Astrocyte (in vitro differentiated cells and primary cell): Measurements from ENCODE around the gene PACRG. TPM values are rescaled to one million over a fixed set of nuclear protein-coding genes. Genes with fewer than 3 reads are reported as not detected.

Experiments
- DNase-seq: peaks from one replicate; pipeline ENCODE4 v3.0.0-alpha.2; 2010; ENCODE audit warnings: low read depth
- FAIRE-seq: peaks from 2 replicates; lab custom pipeline; 2011; peaks lifted over from hg19 to GRCh38; lab: Jason Lieb, UNC
- H2AFZ ChIP-seq: 2 replicates; pipeline ENCODE4 v1.6.0; 2012; ENCODE audit warnings: low read depth, low read length, inconsistent platforms
- H3K27ac ChIP-seq: 2 replicates; pipeline ENCODE4 v1.5.1; 2011; ENCODE audit warnings: low read depth, low read length, inconsistent platforms
- H3K27me3 ChIP-seq: 2 replicates; pipeline ENCODE4 v1.6.0; 2011; ENCODE audit warnings: low read length, inconsistent platforms; ENCODE audit not compliant: insufficient read depth
- H3K36me3 ChIP-seq: 2 replicates; pipeline ENCODE4 v1.5.1; 2011; ENCODE audit warnings: low read length, inconsistent platforms; ENCODE audit not compliant: insufficient read depth
- H3K4me1 ChIP-seq: 2 replicates; pipeline ENCODE4 v1.5.1; 2011; ENCODE audit warnings: low read length, inconsistent platforms; ENCODE audit not compliant: insufficient read depth
- H3K4me2 ChIP-seq: 2 replicates; pipeline ENCODE4 v1.6.0; 2012; ENCODE audit warnings: low read length, inconsistent platforms
- H3K4me3 ChIP-seq: 2 replicates; pipeline ENCODE4 v1.5.1; 2011; ENCODE audit warnings: low read depth, mild to moderate bottlenecking, low read length, inconsistent platforms; ENCODE audit not compliant: insufficient read depth
- H3K79me2 ChIP-seq: 2 replicates; pipeline ENCODE4 v1.6.0; 2012; ENCODE audit warnings: mild to moderate bottlenecking, low read length, inconsistent platforms; ENCODE audit not compliant: insufficient read depth
- H3K9ac ChIP-seq: 2 replicates; pipeline ENCODE4 v1.6.0; 2012; ENCODE audit warnings: mild to moderate bottlenecking, low read length, inconsistent platforms
- H3K9me3 ChIP-seq: 2 replicates; pipeline ENCODE4 v1.5.1; 2012; ENCODE audit warnings: low read depth, mild to moderate bottlenecking, low read length, inconsistent platforms; ENCODE audit not compliant: insufficient read depth
- H4K20me1 ChIP-seq: 2 replicates; pipeline ENCODE4 v1.6.0; 2012; ENCODE audit warnings: low read length, inconsistent platforms; ENCODE audit not compliant: insufficient read depth
- H3K27ac Mint-ChIP-seq: one replicate; pipeline ENCODE4 v1.8.0; 2021; ENCODE audit warnings: mild to moderate bottlenecking, mixed read lengths; ENCODE audit not compliant: unreplicated experiment
- H3K27me3 Mint-ChIP-seq: one replicate; pipeline ENCODE4 v1.8.0; 2021; ENCODE audit warnings: low read depth, mixed read lengths; ENCODE audit not compliant: unreplicated experiment
- H3K36me3 Mint-ChIP-seq: one replicate; pipeline ENCODE4 v1.8.0; 2021; ENCODE audit warnings: low read depth, mixed read lengths; ENCODE audit not compliant: unreplicated experiment
- H3K4me1 Mint-ChIP-seq: one replicate; pipeline ENCODE4 v1.8.0; 2021; ENCODE audit warnings: low read depth, mixed read lengths; ENCODE audit not compliant: unreplicated experiment
- H3K4me3 Mint-ChIP-seq: one replicate; pipeline ENCODE4 v1.8.0; 2021; ENCODE audit warnings: mild to moderate bottlenecking, moderate library complexity, mixed read lengths; ENCODE audit not compliant: unreplicated experiment
- H3K9me3 Mint-ChIP-seq: one replicate; pipeline ENCODE4 v1.8.0; 2021; ENCODE audit warnings: mild to moderate bottlenecking, mixed read lengths; ENCODE audit not compliant: unreplicated experiment
- CTCF ChIP-seq: IDR thresholded peaks from 2 replicates; pipeline ENCODE4 v1.5.1; 2011; ENCODE audit warnings: low read depth, mild to moderate bottlenecking, inconsistent platforms, low read length, moderate library complexity; ENCODE audit not compliant: insufficient read depth
- EZH2 ChIP-seq: IDR thresholded peaks from 2 replicates; pipeline ENCODE4 v1.6.1; 2012; ENCODE audit warnings: mild to moderate bottlenecking, low read length, inconsistent platforms; ENCODE audit not compliant: insufficient read depth
- total RNA-seq: library from RNA; stranded (reverse); gene quantifications from 2 replicates; pipeline ENCODE4 v1.2.1, GENCODE V29; 2021

Gene PACRG
- total RNA-seq, 1 donor from 2014 or later, result not detected

- Mint-ChIP-seq H3K36me3 (peaks cover 1% of the 10 kb centered on the region), H3K4me1 (peaks cover 12% of the 10 kb centered on the region)
These were observed 592.6 kb downstream of the PACRG start for GRCh38 chr6:163320402-163320801.

GRCh38 chr6:163320804-163321203, 593.0 kb downstream of the PACRG start:
- Histone ChIP-seq H3K4me2 (no peak overlapping the region), H3K4me1 (peaks cover 9% of the 10 kb centered on the region), H3K79me2 (no peaks in the 10 kb centered on the region), H4K20me1 (no peaks in the 10 kb centered on the region), H3K27ac (no peak overlapping the region), H3K27me3 (no peaks in the 10 kb centered on the region), H2AFZ (no peak overlapping the region), H3K4me3 (no peak overlapping the region), H3K36me3 (no peaks in the 10 kb centered on the region), H3K9me3 (no peaks in the 10 kb centered on the region), H3K9ac (no peak overlapping the region)
- Mint-ChIP-seq H3K4me1 (peaks cover 12% of the 10 kb centered on the region), H3K4me3 (no peak overlapping the region), H3K36me3 (peaks cover 1% of the 10 kb centered on the region), H3K27ac (no peak overlapping the region), H3K9me3 (peaks cover 6% of the 10 kb centered on the region), H3K27me3 (peaks cover 25% of the 10 kb centered on the region)
- no peak for DNase-seq
- TF ChIP-seq EZH2, result no peak
- no peak for TF ChIP-seq CTCF
- FAIRE-seq, result no peak

More at GRCh38 chr6:163320402-163320801, 592.6 kb downstream of the PACRG start:
- Histone ChIP-seq H3K36me3 (no peaks in the 10 kb centered on the region), H2AFZ (no peak overlapping the region), H3K4me1 (peaks cover 8% of the 10 kb centered on the region), H3K79me2 (no peaks in the 10 kb centered on the region), H3K9ac (no peak overlapping the region), H3K9me3 (no peaks in the 10 kb centered on the region), H3K4me2 (no peak overlapping the region), H3K27ac (no peak overlapping the region), H3K27me3 (no peaks in the 10 kb centered on the region), H3K4me3 (no peak overlapping the region), H4K20me1 (no peaks in the 10 kb centered on the region)
- FAIRE-seq, result no peak
- no peak overlapping the region for H3K27ac Mint-ChIP-seq
- H3K4me3 Mint-ChIP-seq, result no peak overlapping the region
- peaks cover 6% of the 10 kb centered on the region for H3K9me3 Mint-ChIP-seq
- DNase-seq, result no peak
- peaks cover 25% of the 10 kb centered on the region for H3K27me3 Mint-ChIP-seq
- TF ChIP-seq EZH2, result no peak
- no peak for TF ChIP-seq CTCF

GRCh38 chr6:163321717-163322116, 593.9 kb downstream of the PACRG start:
- H3K27me3 Mint-ChIP-seq, result peaks cover 25% of the 10 kb centered on the region
- H3K4me1 Mint-ChIP-seq, result peaks cover 12% of the 10 kb centered on the region
- no peak overlapping the region for H3K4me3 Mint-ChIP-seq
- no peak overlapping the region for H3K4me2 ChIP-seq
- H3K4me1 ChIP-seq, result peaks cover 9% of the 10 kb centered on the region
- H3K27ac Mint-ChIP-seq, result no peak overlapping the region
- TF ChIP-seq EZH2 (no peak), CTCF (no peak)
- H4K20me1 ChIP-seq, result no peaks in the 10 kb centered on the region
- DNase-seq (no peak), FAIRE-seq (no peak)
- H3K9ac ChIP-seq, result no peak overlapping the region
- H3K9me3 Mint-ChIP-seq, result peaks cover 6% of the 10 kb centered on the region
- H3K27ac ChIP-seq, result no peak overlapping the region
- H3K9me3 ChIP-seq, result no peaks in the 10 kb centered on the region
- peaks cover 1% of the 10 kb centered on the region for H3K36me3 Mint-ChIP-seq
- no peak overlapping the region for H3K4me3 ChIP-seq
- H2AFZ ChIP-seq, result no peak overlapping the region
- H3K27me3 ChIP-seq, result no peaks in the 10 kb centered on the region
- H3K79me2 ChIP-seq, result no peaks in the 10 kb centered on the region
- no peaks in the 10 kb centered on the region for H3K36me3 ChIP-seq
